Caco-2 (cell line): ENCODE data around the gene MBD5. TPM values are rescaled to one million over a fixed set of nuclear protein-coding genes. Genes with fewer than 3 reads are reported as not detected.

Experiments
- BruUV-seq: library from RNA; stranded (reverse); fragments of 400-500 nt; replicated peaks from 2 replicates; lab custom pipeline; 2021; lab: Mats Ljungman, UMichigan
- CTCF ChIA-PET: fragments of 300-600 bp; sonication (Branson Sonifier 250); formaldehyde crosslinking; loops from one replicate; lab custom pipeline; 2022; ENCODE audit warnings: antibody characterized with exemption; lab: Charles Lee
- POLR2A ChIA-PET: fragments of 300-600 bp; sonication (Branson Sonifier 250); formaldehyde crosslinking; loops from one replicate; lab custom pipeline; 2022; ENCODE audit warnings: antibody characterized with exemption; lab: Charles Lee
- DNase-seq, 2 experiments: peaks; one replicate each; pipeline versions ENCODE4 v3.0.0 to v3.0.0-alpha.2; 2020 to 2022
- H3K27me3 ChIP-seq: replicated peaks from 2 replicates; pipeline ENCODE4 v1.6.0; 2011; ENCODE audit warnings: low read length; ENCODE audit not compliant: control insufficient read depth, insufficient read depth
- H3K36me3 ChIP-seq: 2 replicates; pipeline ENCODE4 v1.5.1; 2011; ENCODE audit warnings: low read length; ENCODE audit not compliant: control insufficient read depth, insufficient read depth
- H3K4me1 ChIP-seq: fragments of 250-450 bp; sonication (Bioruptor Pico); 2 replicates; pipeline ENCODE4 v1.5.1; 2020; ENCODE audit warnings: mild to moderate bottlenecking
- H3K4me3 ChIP-seq: 2 replicates; pipeline ENCODE4 v1.5.1; 2011; ENCODE audit warnings: low read depth, mild to moderate bottlenecking, control low read depth, low read length
- H3K9me3 ChIP-seq: fragments of 250-450 bp; sonication (Bioruptor Pico); 2 replicates; pipeline ENCODE4 v1.5.1; 2020; ENCODE audit warnings: mild to moderate bottlenecking, moderate library complexity
- H3K27ac Mint-ChIP-seq: one replicate; pipeline ENCODE4 v1.8.0; 2022; ENCODE audit warnings: mixed read lengths; ENCODE audit not compliant: unreplicated experiment
- H3K27me3 Mint-ChIP-seq: one replicate; pipeline ENCODE4 v1.8.0; 2022; ENCODE audit warnings: mixed read lengths; ENCODE audit not compliant: insufficient read depth, unreplicated experiment
- H3K36me3 Mint-ChIP-seq: one replicate; pipeline ENCODE4 v1.8.0; 2022; ENCODE audit warnings: mild to moderate bottlenecking, mixed read lengths; ENCODE audit not compliant: insufficient read depth, unreplicated experiment
- H3K4me1 Mint-ChIP-seq: one replicate; pipeline ENCODE4 v1.8.0; 2022; ENCODE audit warnings: low read depth, mixed read lengths; ENCODE audit not compliant: unreplicated experiment
- H3K4me3 Mint-ChIP-seq: one replicate; pipeline ENCODE4 v1.8.0; 2022; ENCODE audit warnings: mild to moderate bottlenecking, moderate library complexity, mixed read lengths; ENCODE audit not compliant: unreplicated experiment
- H3K9me3 Mint-ChIP-seq: one replicate; pipeline ENCODE4 v1.8.0; 2022; ENCODE audit warnings: mixed read lengths; ENCODE audit not compliant: unreplicated experiment
- intact Hi-C: fragments of 100-400 bp; cut with micrococcal nuclease; formaldehyde crosslinking; loops from one replicate; pipeline ENCODE4 v1.10.0; 2022; ENCODE audit not compliant: unreplicated experiment
- total RNA-seq: library from RNA; stranded (reverse); gene quantifications from 2 replicates; pipeline ENCODE4 v1.2.3, GENCODE V29; 2022
- TF ChIP-seq, protein P1 (sequence below), 2 experiments: fragments of 200-600 bp in 1 of 2; IDR thresholded peaks; 1 replicate in 1 of 2; 2 replicates in 1 of 2; pipeline versions ENCODE4 v1.5.1 to v1.8.0; 2011 to 2022; ENCODE audit warnings: antibody characterized with exemption in 1 of 2, control low read depth in 1 of 2, inconsistent platforms in 1 of 2, low read depth in 1 of 2, low read length in 1 of 2, mild to moderate bottlenecking in 1 of 2, moderate library complexity in 1 of 2; ENCODE audit not compliant: insufficient read depth in 1 of 2, severe bottlenecking in 1 of 2, unreplicated experiment in 1 of 2

The MBD5 gene
- total RNA-seq, 1 experiment from 2014 or later, result 23.7 TPM

DNA sequence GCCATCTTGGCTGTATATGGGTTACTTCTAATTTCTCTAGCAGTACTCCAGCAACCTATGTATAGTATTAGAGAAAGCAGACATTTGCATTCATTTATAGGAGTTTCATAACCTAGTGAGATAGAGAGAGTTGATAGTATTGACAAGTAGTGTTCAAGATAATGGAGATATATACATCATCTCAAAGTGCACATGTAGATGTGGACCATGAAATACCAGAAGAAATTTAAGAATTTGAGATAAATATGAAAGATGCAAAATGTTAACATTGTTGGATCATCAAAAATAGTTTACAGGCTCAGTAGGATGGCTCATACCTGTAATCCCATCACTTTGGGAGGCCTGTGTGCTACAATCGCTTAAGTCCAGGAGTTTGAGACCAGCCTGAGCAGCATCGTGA is 243.0 kb downstream of the MBD5 start:
- Mint-ChIP-seq H3K36me3 (no peaks in the 10 kb centered on the region), H3K27ac (no peak overlapping the region), H3K4me1 (no peaks in the 10 kb centered on the region), H3K27me3 (no peaks in the 10 kb centered on the region), H3K9me3 (peaks cover 19% of the 10 kb centered on the region), H3K4me3 (no peak overlapping the region)
- Histone ChIP-seq H3K9me3 (peaks cover 9% of the 10 kb centered on the region), H3K36me3 (no peaks in the 10 kb centered on the region), H3K27me3 (no peaks in the 10 kb centered on the region), H3K4me3 (no peak overlapping the region), H3K4me1 (no peaks in the 10 kb centered on the region)
- CTCF ChIA-PET, result no interaction called here
- DNase-seq, result no peak
- BruUV-seq, result no TSS peak
- TF ChIP-seq, protein P1, sequence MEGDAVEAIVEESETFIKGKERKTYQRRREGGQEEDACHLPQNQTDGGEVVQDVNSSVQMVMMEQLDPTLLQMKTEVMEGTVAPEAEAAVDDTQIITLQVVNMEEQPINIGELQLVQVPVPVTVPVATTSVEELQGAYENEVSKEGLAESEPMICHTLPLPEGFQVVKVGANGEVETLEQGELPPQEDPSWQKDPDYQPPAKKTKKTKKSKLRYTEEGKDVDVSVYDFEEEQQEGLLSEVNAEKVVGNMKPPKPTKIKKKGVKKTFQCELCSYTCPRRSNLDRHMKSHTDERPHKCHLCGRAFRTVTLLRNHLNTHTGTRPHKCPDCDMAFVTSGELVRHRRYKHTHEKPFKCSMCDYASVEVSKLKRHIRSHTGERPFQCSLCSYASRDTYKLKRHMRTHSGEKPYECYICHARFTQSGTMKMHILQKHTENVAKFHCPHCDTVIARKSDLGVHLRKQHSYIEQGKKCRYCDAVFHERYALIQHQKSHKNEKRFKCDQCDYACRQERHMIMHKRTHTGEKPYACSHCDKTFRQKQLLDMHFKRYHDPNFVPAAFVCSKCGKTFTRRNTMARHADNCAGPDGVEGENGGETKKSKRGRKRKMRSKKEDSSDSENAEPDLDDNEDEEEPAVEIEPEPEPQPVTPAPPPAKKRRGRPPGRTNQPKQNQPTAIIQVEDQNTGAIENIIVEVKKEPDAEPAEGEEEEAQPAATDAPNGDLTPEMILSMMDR (IDR thresholded peaks at IDR 0.05; ENCODE audit: insufficient read depth in 1 of 2, low read depth in 1 of 2, low read length in 1 of 2, severe bottlenecking in 1 of 2, unreplicated experiment in 1 of 2), result no peak
- intact Hi-C loops, result no loop called here
- POLR2A ChIA-PET, result no interaction called here

DNA sequence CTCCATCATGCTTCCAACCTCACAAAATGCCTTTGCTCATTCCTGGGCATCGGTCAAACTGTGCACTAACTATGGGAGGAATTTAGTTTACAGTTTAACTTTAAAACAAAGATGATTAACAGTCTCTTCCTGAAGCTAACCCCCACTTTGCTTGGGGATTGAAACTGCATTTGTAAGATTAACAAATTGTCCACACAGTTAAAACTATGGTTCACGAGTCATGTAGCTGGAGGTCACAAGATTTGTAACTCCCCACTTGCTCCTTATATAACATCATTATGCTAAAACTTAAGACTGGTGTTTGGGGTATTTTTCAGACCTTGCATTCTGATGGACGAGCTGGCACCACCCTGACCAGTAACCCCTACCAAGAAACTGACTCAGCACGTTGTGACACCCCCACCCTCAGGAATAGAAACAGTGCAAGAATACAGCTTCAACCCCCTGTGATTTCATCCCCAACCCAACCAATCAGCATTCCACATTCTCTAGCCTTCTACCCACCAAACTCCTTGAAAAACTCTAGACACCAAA is 252.3 kb downstream of the MBD5 start:
- no peak overlapping the region for H3K4me3 Mint-ChIP-seq
- Histone ChIP-seq H3K27me3 (no peaks in the 10 kb centered on the region), H3K9me3 (no peaks in the 10 kb centered on the region), H3K4me1 (peaks cover 14% of the 10 kb centered on the region; the same call in 1 of the 2 replicates), H3K36me3 (no peaks in the 10 kb centered on the region), H3K4me3 (no peak overlapping the region)
- H3K4me1 Mint-ChIP-seq, result peaks cover 18% of the 10 kb centered on the region
- POLR2A ChIA-PET, result no interaction called here
- H3K36me3 Mint-ChIP-seq, result no peaks in the 10 kb centered on the region
- H3K27ac Mint-ChIP-seq, result no peak overlapping the region
- BruUV-seq, result no TSS peak
- CTCF ChIA-PET, result no interaction called here
- TF ChIP-seq, protein P1 (IDR thresholded peaks at IDR 0.05; ENCODE audit: insufficient read depth in 1 of 2, low read depth in 1 of 2, low read length in 1 of 2, severe bottlenecking in 1 of 2, unreplicated experiment in 1 of 2), result no peak
- H3K9me3 Mint-ChIP-seq, result no peaks in the 10 kb centered on the region
- no peaks in the 10 kb centered on the region for H3K27me3 Mint-ChIP-seq
- DNase-seq, result no peak
- intact Hi-C loops, result no loop called here

DNA sequence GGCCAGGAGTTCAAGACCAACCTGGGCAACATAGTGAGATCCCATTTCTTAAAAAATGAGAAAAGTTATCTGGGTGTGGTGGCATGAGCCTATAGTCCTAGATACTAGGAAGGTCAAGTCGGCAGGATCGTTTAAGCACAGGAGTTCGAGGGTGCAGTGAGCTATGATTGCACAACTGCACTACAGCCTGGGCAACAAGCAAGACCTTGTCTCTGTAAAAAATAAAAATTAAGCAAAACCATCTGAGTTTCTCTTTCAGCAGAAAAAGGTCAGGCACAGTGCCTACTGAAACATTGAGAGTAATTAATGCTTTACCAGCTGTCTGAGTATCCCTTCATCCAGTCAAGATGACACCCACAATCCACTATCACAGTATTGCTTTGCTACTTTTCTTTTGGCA is 258.3 kb downstream of the MBD5 start:
- Histone ChIP-seq H3K27me3 (no peaks in the 10 kb centered on the region), H3K4me3 (no peak overlapping the region), H3K9me3 (no peaks in the 10 kb centered on the region), H3K36me3 (no peaks in the 10 kb centered on the region), H3K4me1 (0 out of 2 replicates have a peak, but pooled peaks cover 6% of the 10 kb centered on the region)
- DNase-seq, result no peak
- no TSS peak for BruUV-seq
- TF ChIP-seq, protein P1 (IDR thresholded peaks at IDR 0.05; ENCODE audit: insufficient read depth in 1 of 2, low read depth in 1 of 2, low read length in 1 of 2, severe bottlenecking in 1 of 2, unreplicated experiment in 1 of 2), result no peak
- no peaks in the 10 kb centered on the region for H3K9me3 Mint-ChIP-seq
- H3K27ac Mint-ChIP-seq, result no peak overlapping the region
- POLR2A ChIA-PET, result no interaction called here
- H3K4me1 Mint-ChIP-seq, result peaks cover 19% of the 10 kb centered on the region
- H3K4me3 Mint-ChIP-seq, result no peak overlapping the region
- CTCF ChIA-PET, result no interaction called here
- intact Hi-C loops, result no loop called here
- no peaks in the 10 kb centered on the region for H3K36me3 Mint-ChIP-seq
- no peaks in the 10 kb centered on the region for H3K27me3 Mint-ChIP-seq
